Epithelial cell of prostate (primary cell): ENCODE data around the gene GH1.
"Not testable (repeated sequence)": the region's sequence is repeated elsewhere in the genome, so short reads cannot be mapped to it uniquely, and the experiment has no call there.

Experiments used
- DNase-seq: peaks from one replicate; pipeline ENCODE4 v3.0.0-alpha.2; 2011; ENCODE audit warnings: low read depth, low spot score
- H3K27ac ChIP-seq: fragments of 450-650 bp; 2 replicates; pipeline ENCODE4 v1.5.1; 2017; ENCODE audit warnings: mild to moderate bottlenecking

The GH1 gene

DNA sequence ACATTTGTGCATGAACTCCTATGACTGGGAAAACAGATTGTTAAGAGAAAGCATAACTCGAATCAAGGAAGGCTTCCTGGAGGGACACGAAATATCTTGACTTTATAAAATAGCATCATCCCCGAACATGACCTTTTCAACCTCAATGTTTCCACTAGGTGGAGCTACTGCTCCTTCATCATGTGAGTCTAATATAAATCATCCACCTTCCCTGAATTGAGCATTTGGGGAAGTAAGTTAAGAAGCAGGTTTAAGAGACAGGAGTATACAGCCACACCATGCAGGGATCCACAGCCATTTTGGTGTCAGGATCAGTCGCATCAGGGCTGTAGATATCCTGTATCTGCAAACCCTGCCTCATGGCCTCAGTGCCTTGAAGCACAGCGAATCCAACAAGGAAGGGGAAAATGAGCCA is 14.8 kb downstream of the GH1 start:
- not testable (repeated sequence) for DNase-seq, H3K27ac ChIP-seq

DNA sequence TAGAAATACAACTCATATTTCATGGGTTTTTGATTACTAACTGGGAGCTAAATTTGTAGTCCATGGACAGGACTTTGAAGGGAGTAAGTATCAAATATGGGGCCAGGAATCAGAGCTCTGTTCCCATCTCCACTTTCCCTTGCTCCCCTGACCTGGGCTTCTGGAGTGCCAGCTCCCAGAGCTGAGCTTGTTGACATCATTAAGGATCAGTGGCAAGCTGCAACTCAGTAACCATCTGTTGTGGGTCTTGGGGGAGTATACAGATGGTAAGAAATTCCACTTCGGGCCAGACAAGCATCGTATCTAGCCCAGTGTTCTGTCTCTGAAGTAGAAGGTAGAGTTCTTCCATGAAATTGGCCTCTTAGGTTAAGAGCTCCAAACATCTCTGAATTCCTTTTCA is 16.7 kb downstream of the GH1 start:
- not testable (repeated sequence) for H3K27ac ChIP-seq, DNase-seq

DNA sequence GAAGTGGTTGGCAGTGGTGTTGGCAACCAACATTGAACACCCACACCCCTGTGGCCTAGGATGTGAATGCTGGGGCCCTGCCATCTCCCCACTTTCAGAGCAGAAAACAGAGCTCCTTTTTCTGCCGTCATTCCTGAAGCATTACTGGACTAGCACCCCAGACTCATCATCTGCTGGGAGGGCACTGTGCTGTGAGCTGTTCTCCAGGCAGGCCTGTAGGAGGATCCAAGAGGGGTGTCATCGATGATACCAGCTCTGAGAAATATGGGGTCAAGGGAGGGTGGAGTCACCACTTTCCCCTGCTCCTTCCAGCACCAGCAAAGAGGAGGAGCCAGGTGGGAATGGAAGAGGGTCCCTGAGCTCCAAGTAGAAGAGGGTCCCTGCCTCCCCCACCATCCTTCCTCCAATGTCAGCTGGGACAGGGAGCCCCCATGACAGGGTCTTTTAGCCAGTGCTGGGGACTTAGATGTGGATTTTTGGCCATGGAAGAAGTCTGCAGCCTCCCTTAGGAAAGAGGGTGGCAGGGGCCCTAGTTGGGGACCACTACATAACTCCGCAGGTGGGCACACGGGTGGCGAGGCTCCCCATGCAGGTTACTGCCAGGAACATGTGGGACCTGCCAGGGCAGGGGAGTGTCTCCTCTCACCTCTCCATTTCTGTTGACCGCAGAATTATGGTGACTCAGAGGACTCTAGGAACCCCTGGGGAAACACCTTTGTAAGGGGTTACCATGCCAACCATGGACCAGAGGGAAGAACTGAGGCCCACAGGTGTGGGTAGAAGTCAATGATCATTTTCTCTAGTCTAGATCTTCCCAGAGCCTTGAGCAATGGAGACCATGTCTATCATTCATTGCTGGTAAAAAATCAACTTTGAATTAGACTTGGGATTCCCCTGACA is 19.5 kb downstream of the GH1 start:
- H3K27ac ChIP-seq, DNase-seq: not testable (repeated sequence)

DNA sequence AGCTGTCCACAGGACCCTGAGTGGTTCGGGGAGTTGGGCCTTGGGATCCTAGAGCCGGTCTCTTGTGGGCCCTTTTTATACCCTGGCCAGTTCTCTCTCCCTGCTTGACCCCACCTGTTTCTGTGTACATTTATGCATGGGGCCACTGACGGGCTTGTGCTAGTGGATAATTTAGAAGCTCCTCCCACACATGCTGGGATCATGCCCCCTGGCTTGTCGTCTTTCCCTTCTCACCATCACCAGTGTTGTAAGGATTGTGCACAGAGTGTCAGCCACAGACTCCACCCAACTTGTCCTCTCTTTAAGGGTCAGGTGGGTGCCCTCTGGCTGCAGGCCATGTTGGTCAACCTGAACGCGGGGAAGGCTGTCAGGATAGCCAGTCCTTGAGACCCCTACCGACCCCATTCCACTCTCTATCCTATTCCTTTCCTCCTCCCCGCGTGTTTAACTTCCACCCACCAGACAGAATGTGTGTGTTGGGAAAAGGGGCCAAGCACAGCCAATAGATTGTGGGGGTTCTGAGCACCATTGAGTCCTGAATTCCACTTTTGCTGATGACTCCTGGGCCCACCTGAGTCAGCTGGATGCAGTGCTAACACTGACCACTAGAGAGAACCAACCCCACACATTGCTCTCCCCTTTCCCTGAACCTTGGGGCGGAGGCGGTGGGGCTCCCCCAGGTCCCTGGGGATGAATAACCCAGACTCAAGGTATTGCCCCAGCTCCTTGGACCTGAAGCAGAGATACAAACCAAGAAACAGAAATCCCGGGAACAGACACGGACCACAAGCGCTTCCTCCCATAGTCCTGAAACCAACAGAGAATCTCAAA is 21.9 kb downstream of the GH1 start, which contains the start of gene CSH1:
TSS of gene CSH1 (minus strand) at position 51 of the 831 bp plus-strand sequence. CDS start 63 bp downstream, outside the sequence.
- not testable (repeated sequence) for H3K27ac ChIP-seq, DNase-seq

DNA sequence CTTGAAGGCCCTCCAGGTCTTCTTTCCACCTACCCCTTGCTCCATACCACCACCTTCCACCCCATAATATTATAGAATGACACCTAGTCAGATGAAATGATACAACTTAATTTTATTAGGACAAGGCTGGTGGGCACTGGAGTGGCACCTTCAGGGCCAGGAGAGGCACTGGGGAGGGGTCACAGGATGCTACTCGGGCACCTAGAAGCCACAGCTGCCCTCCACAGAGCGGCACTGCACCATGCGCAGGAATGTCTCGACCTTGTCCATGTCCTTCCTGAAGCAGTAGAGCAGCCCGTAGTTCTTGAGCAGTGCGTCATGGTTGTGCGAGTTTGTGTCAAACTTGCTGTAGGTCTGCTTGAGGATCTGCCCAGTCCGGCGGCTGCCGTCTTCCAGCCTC is 23.8 kb downstream of the GH1 start:
- not testable (repeated sequence) for DNase-seq, H3K27ac ChIP-seq

DNA sequence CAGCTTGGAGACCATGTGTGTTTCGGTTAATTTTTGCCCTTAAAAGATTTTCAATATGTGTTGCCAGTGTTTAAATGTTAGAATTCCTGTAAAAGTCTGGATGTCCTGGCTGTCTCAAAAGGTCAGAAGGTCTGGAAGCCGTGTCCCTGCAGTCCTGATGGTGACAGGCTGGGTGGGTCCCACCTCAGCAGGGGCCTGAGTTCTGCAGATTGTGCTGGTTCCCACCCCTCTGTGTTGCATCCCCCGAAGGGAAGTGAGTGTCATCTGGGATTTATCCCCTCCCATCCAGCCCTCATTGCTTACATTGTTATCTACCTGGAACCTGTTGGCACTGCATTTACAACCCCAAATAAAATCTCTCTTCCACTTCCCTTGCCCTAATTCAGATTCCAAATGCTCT is 24.6 kb downstream of the GH1 start:
- DNase-seq, H3K27ac ChIP-seq: not testable (repeated sequence)

DNA sequence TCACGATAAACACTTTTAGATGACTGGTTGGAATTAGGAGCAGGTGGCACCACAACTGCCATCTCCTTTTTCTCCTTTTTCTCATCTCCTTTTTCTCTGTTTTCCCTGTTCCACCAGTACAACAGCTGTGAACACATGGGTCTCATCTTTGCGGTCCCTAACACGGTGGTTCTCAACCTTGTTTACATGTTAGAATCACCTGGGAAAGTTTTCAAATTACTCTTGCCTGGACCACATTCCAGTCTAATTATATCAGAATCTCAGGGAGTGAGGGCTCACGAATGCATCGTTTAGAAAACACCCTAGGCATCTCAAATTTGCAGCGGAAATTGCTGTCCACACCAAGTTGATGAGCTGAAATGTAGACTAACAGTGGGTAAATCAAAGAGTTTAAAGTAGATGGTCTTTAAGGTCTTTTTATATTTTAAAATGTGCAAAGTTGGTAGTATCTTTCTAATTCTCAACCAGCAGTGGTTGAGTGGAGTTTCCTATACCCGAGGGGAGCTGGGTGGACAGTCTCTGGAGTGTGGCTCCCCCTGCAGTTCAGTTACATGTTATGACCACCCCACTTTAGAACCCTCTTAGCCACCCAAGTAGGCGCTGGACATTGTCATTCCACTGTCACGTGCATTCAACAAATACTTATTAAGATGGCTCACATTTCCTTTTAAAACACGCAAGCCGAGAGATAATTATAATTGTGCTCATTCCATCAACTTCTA is 26.2 kb downstream of the GH1 start:
- H3K27ac ChIP-seq, DNase-seq: not testable (repeated sequence)

DNA sequence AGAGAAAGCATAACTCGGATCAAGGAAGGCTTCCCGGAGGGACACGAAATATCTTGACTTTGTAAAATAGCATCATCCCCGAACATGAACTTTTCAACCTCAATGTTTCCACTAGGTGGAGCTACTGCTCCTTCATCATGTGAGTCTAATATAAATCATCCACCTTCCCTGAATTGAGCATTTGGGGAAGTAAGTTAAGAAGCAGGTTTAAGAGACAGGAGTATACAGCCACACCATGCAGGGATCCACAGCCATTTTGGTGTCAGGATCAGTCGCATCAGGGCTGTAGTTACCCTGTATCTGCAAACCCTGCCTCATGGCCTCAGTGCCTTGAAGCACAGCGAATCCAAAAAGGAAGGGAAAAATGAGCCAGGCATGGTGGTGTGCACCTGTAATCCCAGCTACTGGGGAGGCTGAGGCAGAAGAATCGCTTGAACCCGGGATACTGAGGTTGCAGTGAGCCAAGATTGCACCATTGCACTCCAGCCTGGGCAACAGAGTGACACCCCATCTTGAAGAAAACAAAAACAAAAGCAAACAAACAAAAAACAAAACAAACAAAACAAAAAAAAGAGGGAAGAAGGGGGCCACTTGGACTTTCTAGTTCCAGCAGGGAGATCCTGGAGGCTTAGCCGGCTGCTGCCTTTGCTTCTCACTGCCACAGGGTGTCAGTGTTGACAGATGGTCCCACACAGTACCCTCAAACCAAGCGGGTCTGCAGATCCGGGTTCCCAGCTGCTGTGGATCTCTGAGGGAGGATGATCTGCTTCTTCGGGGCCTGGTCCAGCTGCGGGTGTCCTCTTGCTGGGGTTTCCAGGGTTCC is 29.4 kb downstream of the GH1 start:
- not testable (repeated sequence) for DNase-seq

DNA sequence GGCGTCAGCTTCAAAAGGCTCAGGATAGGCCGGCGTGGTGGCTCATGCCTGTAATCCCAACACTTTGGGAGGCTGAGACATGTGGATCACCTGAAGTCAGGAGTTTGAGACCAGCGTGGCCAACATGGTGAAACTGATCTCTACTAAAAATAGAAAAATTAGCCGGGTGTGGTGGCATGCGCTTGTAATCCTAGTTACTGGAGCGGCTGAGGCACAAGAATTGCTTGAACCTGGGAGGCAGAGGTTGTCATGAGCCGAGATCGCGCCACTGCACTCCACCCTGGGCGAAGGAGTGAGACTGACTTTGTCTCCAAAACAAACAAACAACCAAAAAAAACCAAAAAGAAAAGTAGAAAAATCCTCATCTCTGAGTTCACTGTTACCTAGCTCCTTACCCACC is 33.5 kb downstream of the GH1 start:
- DNase-seq, H3K27ac ChIP-seq: not testable (repeated sequence)

More for the DNA sequence above, 29.4 kb downstream of the GH1 start:
- H3K27ac ChIP-seq = not testable (repeated sequence)

DNA sequence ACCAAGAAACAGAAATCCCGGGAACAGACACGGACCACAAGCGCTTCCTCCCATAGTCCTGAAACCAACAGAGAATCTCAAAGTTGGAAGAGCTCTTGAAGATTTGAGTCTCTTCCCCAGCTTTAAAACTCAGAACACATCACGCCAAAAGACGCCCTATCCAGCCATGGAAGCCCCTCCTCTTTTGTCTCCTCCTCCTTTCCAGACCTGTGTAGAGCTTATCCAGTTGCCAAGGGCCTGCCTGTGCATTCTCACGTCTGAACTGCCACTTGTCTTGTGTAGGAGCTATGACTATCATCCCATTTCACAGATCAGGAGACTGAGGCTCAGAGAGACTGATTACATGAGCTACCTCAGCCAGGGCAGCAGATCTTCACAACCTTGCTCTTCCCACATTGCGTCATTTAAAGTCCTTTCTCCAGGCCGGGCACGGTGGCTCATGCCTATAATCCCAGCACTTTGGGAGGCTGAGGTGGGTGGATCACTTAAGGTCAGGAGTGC is 36.0 kb downstream of the GH1 start:
- H3K27ac ChIP-seq, DNase-seq: not testable (repeated sequence)

DNA sequence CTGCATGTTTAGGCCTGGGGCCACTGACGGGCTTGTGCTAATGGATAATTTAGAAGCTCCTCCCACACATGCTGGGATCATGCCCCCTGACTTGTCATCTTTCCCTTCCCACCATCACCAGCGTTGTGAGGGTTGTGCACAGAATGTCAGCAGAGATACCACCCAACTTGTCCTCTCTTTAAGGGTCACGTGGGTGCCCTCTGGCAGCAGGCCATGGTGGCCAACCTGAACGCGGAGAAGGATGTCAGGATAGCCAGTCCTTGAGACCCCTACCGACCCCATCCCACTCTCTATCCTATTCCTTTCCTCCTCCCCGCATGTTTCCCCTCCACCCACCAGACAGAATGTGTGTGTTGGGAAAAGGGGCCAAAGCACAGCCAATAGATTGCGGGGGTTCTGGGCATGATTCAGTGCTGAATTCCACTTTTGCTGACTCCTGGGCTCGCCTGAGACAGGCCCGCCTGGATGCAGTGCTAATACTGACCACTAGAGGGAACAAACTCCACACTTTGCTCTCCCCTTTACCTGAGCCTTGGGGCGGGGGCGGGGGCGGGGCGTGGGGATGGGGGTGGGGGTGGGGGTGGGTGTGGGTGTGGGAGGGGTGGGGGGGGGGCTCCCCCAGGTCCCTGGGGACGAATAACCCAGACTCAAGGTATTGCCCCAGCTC is 36.6 kb downstream of the GH1 start, which contains the start of gene GH2:
TSS of gene GH2 (minus strand) at position 10 of the 667 bp plus-strand sequence. CDS start 143 bp downstream, outside the sequence.
- no peak within 1 kb of the TSS for H3K27ac ChIP-seq

DNA sequence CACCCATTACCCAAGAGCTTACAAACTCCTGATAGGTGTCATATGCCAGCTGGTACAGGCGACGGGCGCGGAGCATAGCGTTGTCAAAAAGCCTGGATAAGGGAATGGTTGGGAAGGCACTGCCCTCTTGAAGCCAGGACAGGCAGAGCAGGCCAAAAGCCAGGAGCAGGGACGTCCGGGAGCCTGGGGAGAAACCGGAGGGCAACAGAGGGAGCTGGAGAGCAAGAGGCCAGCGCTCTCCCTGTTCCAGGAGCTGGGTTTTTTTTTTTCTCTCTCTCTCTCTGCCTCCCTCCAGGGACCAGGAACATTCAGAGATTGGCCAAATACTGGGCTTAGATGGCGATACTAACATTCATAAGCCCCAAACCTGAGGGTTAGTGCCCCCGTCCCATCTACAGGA is 37.3 kb downstream of the GH1 start:
- DNase-seq, H3K27ac ChIP-seq: not testable (repeated sequence)

More for the DNA sequence above, 36.6 kb downstream of the GH1 start, which contains the start of gene GH2:
- DNase-seq = no peak

DNA sequence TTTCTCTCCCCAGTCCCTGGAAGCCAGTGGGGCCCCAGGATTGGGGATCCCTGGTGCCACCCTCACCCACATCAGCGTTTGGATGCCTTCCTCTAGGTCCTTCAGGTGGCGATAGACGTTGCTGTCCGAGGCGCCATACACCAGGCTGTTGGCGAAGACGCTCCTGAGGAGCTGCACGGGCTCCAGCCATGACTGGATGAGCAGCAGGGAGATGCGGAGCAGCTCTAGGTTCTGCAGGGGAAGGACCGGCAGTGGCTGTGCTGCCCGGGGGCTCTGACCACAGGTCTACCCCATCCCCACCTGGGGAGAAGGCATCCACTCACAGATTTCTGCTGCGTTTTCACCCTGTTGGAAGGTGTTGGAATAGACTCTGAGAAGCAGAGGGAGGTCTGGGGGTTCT is 37.9 kb downstream of the GH1 start:
- no peak overlapping the region for H3K27ac ChIP-seq
- no peak for DNase-seq

DNA sequence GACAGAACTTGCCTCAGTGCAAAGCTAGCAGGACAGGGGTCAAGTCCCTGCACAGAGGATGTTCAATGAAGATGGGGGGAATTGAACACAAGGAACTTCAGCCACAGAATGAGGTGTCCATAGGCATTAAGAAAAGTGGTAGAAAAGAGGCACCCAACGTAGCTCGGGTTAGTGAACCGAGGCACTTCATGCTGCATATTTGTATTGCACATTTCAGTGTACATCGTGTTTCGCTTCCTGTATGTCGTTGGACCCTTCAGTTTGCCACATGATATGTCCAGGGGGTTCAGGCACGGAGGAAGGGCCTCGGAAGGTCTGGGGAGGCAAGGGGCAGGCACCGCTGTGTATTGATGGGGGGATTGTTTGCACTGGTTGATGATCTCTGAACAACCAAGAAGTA is 40.2 kb downstream of the GH1 start:
- not testable (repeated sequence) for DNase-seq, H3K27ac ChIP-seq

DNA sequence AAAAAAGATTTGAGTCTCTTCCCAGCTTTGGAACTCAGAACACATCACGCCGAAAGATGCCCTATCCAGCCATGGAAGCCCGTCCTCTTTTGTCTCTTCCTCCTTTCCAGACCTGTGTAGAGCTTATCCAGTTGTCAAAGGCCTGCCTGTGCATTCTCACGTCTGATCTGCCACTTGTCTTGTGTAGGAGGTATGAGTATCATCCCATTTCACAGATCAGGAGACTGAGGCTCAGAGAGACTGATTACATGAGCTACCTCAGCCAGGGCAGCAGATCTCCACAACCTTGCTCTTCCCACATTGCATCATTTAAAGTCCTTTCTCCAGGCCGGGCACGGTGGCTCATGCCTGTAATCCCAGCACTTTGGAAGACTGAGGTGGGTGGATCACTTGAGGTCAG is 43.9 kb downstream of the GH1 start:
- DNase-seq, H3K27ac ChIP-seq: not testable (repeated sequence)

DNA sequence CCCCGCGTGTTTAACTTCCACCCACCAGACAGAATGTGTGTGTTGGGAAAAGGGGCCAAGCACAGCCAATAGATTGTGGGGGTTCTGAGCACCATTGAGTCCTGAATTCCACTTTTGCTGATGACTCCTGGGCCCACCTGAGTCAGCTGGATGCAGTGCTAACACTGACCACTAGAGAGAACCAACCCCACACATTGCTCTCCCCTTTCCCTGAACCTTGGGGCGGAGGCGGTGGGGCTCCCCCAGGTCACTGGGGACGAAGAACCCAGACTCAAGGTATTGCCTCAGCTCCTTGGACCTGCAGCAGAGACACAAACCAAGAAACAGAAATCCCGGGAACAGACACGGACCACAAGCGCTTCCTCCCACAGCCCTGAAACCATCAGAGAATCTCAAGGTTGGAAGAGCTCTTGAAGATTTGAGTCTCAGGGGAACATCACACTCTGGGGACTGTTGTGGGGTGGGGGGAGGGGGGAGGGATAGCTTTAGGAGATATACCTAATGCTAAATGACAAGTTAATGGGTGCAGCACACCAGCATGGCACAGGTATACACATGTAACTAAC is 44.5 kb downstream of the GH1 start:
- DNase-seq, H3K27ac ChIP-seq: not testable (repeated sequence)

DNA sequence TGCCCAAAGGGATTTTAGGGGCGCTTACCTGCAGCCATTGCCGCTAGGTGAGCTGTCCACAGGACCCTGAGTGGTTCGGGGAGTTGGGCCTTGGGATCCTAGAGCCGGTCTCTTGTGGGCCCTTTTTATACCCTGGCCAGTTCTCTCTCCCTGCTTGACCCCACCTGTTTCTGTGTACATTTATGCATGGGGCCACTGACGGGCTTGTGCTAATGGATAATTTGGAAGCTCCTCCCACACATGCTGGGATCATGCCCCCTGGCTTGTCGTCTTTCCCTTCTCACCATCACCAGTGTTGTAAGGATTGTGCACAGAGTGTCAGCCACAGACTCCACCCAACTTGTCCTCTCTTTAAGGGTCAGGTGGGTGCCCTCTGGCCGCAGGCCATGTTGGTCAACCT is 45.1 kb downstream of the GH1 start, which contains the start of gene CSH2:
TSS of gene CSH2 (minus strand) at position 101 of the 400 bp plus-strand sequence. CDS start at position 38, 63 bp downstream.
- not testable (repeated sequence) for H3K27ac ChIP-seq, DNase-seq
